Liver (tissue), 3 donors: ENCODE results near the gene ABCG5.

ENCODE experiments used
- ATF3 ChIP-seq: IDR thresholded peaks from 2 replicates; pipeline ENCODE4 v1.6.1; 2016; ENCODE audit warnings: antibody characterized with exemption
- CTCF ChIP-seq: fragments of 150-350 bp; IDR thresholded peaks from 2 replicates; pipeline ENCODE4 v1.5.1; 2017; ENCODE audit warnings: improper control_type of control experiment, low read depth, low read length; ENCODE audit not compliant: missing input control
- FOXA1 ChIP-seq: IDR thresholded peaks from 2 replicates; pipeline ENCODE4 v1.6.1; 2016; ENCODE audit warnings: antibody characterized with exemption
- GABPA ChIP-seq, 2 donors: IDR thresholded peaks in 1 of 2; conservative IDR thresholded peaks in 1 of 2; 2 replicates each; pipeline ENCODE4 v1.6.1; 2016; ENCODE audit warnings: antibody characterized with exemption in 2 of 2, mild to moderate bottlenecking in 1 of 2, moderate library complexity in 1 of 2
- HNF4G ChIP-seq: IDR thresholded peaks from 2 replicates; pipeline ENCODE4 v1.6.1; 2016; ENCODE audit warnings: antibody characterized with exemption
- JUND ChIP-seq, 2 donors: IDR thresholded peaks; 2 replicates each; pipeline ENCODE4 v1.6.1; 2016; ENCODE audit warnings: antibody characterized with exemption in 2 of 2
- MAX ChIP-seq: IDR thresholded peaks from 2 replicates; pipeline ENCODE4 v1.6.1; 2016; ENCODE audit warnings: antibody characterized with exemption
- NR2F2 ChIP-seq: IDR thresholded peaks from 2 replicates; pipeline ENCODE4 v1.6.1; 2016; ENCODE audit warnings: antibody characterized with exemption
- RAD21 ChIP-seq, 2 donors: IDR thresholded peaks; 2 replicates each; pipeline ENCODE4 v1.6.1; 2016; ENCODE audit warnings: antibody characterized with exemption in 2 of 2, mild to moderate bottlenecking in 2 of 2
- REST ChIP-seq: IDR thresholded peaks from 2 replicates; pipeline ENCODE4 v1.6.1; 2016; ENCODE audit warnings: antibody characterized with exemption, mild to moderate bottlenecking
- TAF1 ChIP-seq: conservative IDR thresholded peaks from 2 replicates; pipeline ENCODE4 v1.6.1; 2016; ENCODE audit warnings: antibody characterized with exemption, mild to moderate bottlenecking
- YY1 ChIP-seq: IDR thresholded peaks from 2 replicates; pipeline ENCODE4 v1.6.1; 2016; ENCODE audit warnings: antibody characterized with exemption, mild to moderate bottlenecking
- ZBTB33 ChIP-seq: IDR thresholded peaks from 2 replicates; pipeline ENCODE4 v1.6.1; 2016; ENCODE audit warnings: antibody characterized with exemption
- donor health status: healthy.
- donor health status: healthy.

GRCh38 chr2:43839776-43840564 is 1.3 kb upstream of the ABCG5 start:
- no peak for TF ChIP-seq CTCF
- TF ChIP-seq REST, result no peak
- TF ChIP-seq GABPA (IDR thresholded peaks at IDR 0.05 in 1 of 2, conservative IDR thresholded peaks at IDR 0.05 in 1 of 2), result no peak
- TF ChIP-seq TAF1, result no peak
- TF ChIP-seq MAX, result no peak
- TF ChIP-seq ZBTB33, result no peak
- no peak for TF ChIP-seq FOXA1
- no peak for TF ChIP-seq RAD21 (IDR thresholded peaks at IDR 0.05)
- TF ChIP-seq YY1, result no peak
- TF ChIP-seq HNF4G, result no peak
- no peak for TF ChIP-seq NR2F2
- TF ChIP-seq ATF3, result no peak
- TF ChIP-seq JUND (IDR thresholded peaks at IDR 0.05), result no peak
